Retinal pigment epithelial cell (primary cell): ENCODE results near the gene SMCR8.
A peak's percentile ranks its signal among the peaks of the same experiment; 100 is the strongest.

Source experiments
- DNase-seq: peaks from one replicate; pipeline ENCODE4 v3.0.0-alpha.2; 2010; ENCODE audit warnings: low read depth
- H3K4me3 ChIP-seq: 2 replicates; pipeline ENCODE4 v1.5.1; 2011; ENCODE audit warnings: mild to moderate bottlenecking, low read length, control low read depth, moderate library complexity
- CTCF ChIP-seq: conservative IDR thresholded peaks from 2 replicates; pipeline ENCODE4 v1.5.1; 2011; ENCODE audit warnings: low read depth, low read length, control low read depth, inconsistent platforms

Gene SMCR8

GRCh38 chr17:18314731-18315561, at the start of gene SMCR8, which contains the start of gene TOP3A:
SMCR8 (plus strand) TSS chr17:18315293; CDS start chr17:18315790, 497 bp downstream.
TOP3A (minus strand) TSS chr17:18314994; CDS start chr17:18314778, 216 bp downstream.
- peak; percentile 97 for DNase-seq
- TF ChIP-seq CTCF: no peak
- H3K4me3 ChIP-seq: peak within 1 kb of the TSS; percentile 91

GRCh38 chr17:18267366-18267765, 47.7 kb upstream of the SMCR8 start:
- no peak overlapping the region for H3K4me3 ChIP-seq
- no peak for TF ChIP-seq CTCF
- no peak for DNase-seq

GRCh38 chr17:18267927-18268711, 47.0 kb upstream of the SMCR8 start:
- no peak for DNase-seq
- no peak overlapping the region for H3K4me3 ChIP-seq
- TF ChIP-seq CTCF: no peak

- DNase-seq: no peak
- TF ChIP-seq CTCF: no peak
- no peak overlapping the region for H3K4me3 ChIP-seq
Measured at GRCh38 chr17:18270046-18270931, 44.8 kb upstream of the SMCR8 start.

DNA sequence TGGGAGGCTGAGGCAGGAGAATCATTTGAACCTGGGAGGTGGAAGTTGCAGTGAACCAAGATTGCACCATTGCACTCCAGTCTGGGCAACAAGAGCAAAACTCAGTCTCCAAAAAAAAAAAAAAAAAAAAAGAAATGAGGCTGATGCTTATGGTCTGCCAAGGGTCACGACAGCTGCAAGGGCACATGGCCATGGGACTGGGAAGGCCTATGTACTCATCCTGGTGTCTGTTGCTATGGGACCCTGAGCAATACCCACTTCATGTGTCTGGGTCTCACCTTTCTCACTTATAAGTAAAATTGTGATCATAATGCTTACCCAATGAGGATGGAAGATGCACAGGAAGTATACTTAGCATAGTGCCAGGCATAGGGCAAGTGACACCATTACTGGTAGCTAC, 38.0 kb upstream of the SMCR8 start:
- H3K4me3 ChIP-seq: no peak overlapping the region
- TF ChIP-seq CTCF: no peak
- no peak for DNase-seq

GRCh38 chr17:18278867-18279266, 36.2 kb upstream of the SMCR8 start:
- no peak for TF ChIP-seq CTCF
- H3K4me3 ChIP-seq: no peak overlapping the region

More at GRCh38 chr17:18278867-18279266, 36.2 kb upstream of the SMCR8 start:
- no peak for DNase-seq
